K562 (cell line): Measurements from ENCODE around the gene MGAT4B. TPM values are rescaled to one million over a fixed set of nuclear protein-coding genes. Genes with fewer than 3 reads are reported as not detected.

Source experiments
- ATAC-seq: fragments of 200-7000 bp; cut with Tn5 transposase; 3 replicates; pipeline ENCODE4 v1.9.1; 2020; ENCODE audit warnings: moderate library complexity
- BruUV-seq: library from RNA; stranded (reverse); fragments of 400-500 nt; replicated peaks from 2 replicates; lab custom pipeline; 2021; lab: Mats Ljungman, UMichigan
- CTCF ChIA-PET: fragments of 300-600 bp; formaldehyde crosslinking; extraction: SDS; loops from one replicate; lab custom pipeline; 2021; ENCODE audit warnings: low intra/inter-chr PET ratio; lab: Yijun Ruan, JAX
- POLR2A ChIA-PET: fragments of 300-600, 350-650 bp; sonication (Branson Sonifier 250); formaldehyde crosslinking; extraction: SDS; loops from one replicate; lab custom pipeline; 2021; ENCODE audit warnings: antibody characterized with exemption, inconsistent platforms; lab: Yijun Ruan, JAX
- DNase-seq, 4 experiments: peaks; one replicate each; pipeline versions ENCODE4 v3.0.0 to v3.0.0-alpha.2; 2011 to 2018; ENCODE audit warnings: low spot score in 3 of 4, mixed read lengths in 3 of 4; ENCODE audit errors: extremely low read depth in 1 of 4
- FAIRE-seq: peaks from 2 replicates; lab custom pipeline; 2011; peaks lifted over from hg19 to GRCh38; lab: Jason Lieb, UNC
- H2AFZ ChIP-seq: 2 replicates; pipeline ENCODE4 v1.6.0; 2011; ENCODE audit warnings: low read depth, low read length, control low read depth, inconsistent platforms
- H3K27ac ChIP-seq: fragments of 200-600 bp; 3 replicates; pipeline ENCODE4 v1.8.0; 2011; ENCODE audit warnings: low read depth, mild to moderate bottlenecking, control low read depth, inconsistent platforms, low read length, moderate library complexity, mixed read lengths; ENCODE audit errors: extremely low read depth
- H3K27me3 ChIP-seq, 2 experiments: fragments of 300-600 bp in 1 of 2; 2 replicates in 1 of 2; 3 replicates in 1 of 2; pipeline versions ENCODE4 v1.6.0 to v1.8.0; 2011; ENCODE audit warnings: inconsistent platforms in 2 of 2, low read length in 2 of 2, mild to moderate bottlenecking in 1 of 2, mixed read lengths in 1 of 2, moderate library complexity in 1 of 2; ENCODE audit not compliant: control insufficient read depth in 2 of 2, insufficient read depth in 2 of 2
- H3K36me3 ChIP-seq: fragments of 300-600 bp; 3 replicates; pipeline ENCODE4 v1.8.0; 2011; ENCODE audit warnings: mild to moderate bottlenecking, low read length, inconsistent platforms; ENCODE audit not compliant: control insufficient read depth, insufficient read depth
- H3K4me1 ChIP-seq, 2 experiments: fragments of 200-600 bp in 1 of 2; replicated peaks in 1 of 2; 2 replicates in 1 of 2; 3 replicates in 1 of 2; pipeline versions ENCODE4 v1.5.1 to v1.8.0; 2011; ENCODE audit warnings: inconsistent platforms in 2 of 2, low read length in 2 of 2, mild to moderate bottlenecking in 1 of 2, mixed read lengths in 1 of 2, moderate library complexity in 1 of 2; ENCODE audit not compliant: control insufficient read depth in 2 of 2, insufficient read depth in 2 of 2
- H3K4me2 ChIP-seq: 2 replicates; pipeline ENCODE4 v1.6.1; 2011; ENCODE audit warnings: low read length, control low read depth, inconsistent platforms, mixed read lengths; ENCODE audit not compliant: insufficient read depth
- H3K4me3 ChIP-seq: fragments of 200-600 bp; sonication (generic), shearing (Covaris generic); 2 replicates; pipeline ENCODE4 v1.5.1; 2016; ENCODE audit warnings: control low read depth, inconsistent platforms
- H3K79me2 ChIP-seq: fragments of 200-600 bp; 3 replicates; pipeline ENCODE4 v1.8.0; 2011; ENCODE audit warnings: low read length, inconsistent platforms; ENCODE audit not compliant: control insufficient read depth, insufficient read depth
- H3K9ac ChIP-seq, 2 experiments: 2 replicates each; pipeline versions ENCODE4 v1.6.0 to v1.6.1; 2011; ENCODE audit warnings: low read depth in 2 of 2, low read length in 2 of 2, control low read depth in 1 of 2, inconsistent platforms in 1 of 2, mild to moderate bottlenecking in 1 of 2, mixed read lengths in 1 of 2; ENCODE audit not compliant: insufficient read depth in 1 of 2
- H3K9me1 ChIP-seq: one replicate; pipeline ENCODE4 v1.6.0; 2011; ENCODE audit warnings: inconsistent platforms, mild to moderate bottlenecking, low read length, moderate library complexity; ENCODE audit not compliant: control insufficient read depth, insufficient read depth
- H3K9me3 ChIP-seq: replicated peaks from 2 replicates; pipeline ENCODE4 v1.5.1; 2011; ENCODE audit warnings: low read depth, low read length, inconsistent platforms; ENCODE audit not compliant: control insufficient read depth, insufficient read depth
- H4K20me1 ChIP-seq: replicated peaks from 2 replicates; pipeline ENCODE4 v1.6.1; 2011; ENCODE audit warnings: low read length, inconsistent platforms, mixed read lengths; ENCODE audit not compliant: control insufficient read depth, insufficient read depth
- HNRNPLL ChIP-seq: fragments of 200-400 bp; formaldehyde crosslinking; IDR thresholded peaks from 2 replicates; pipeline ENCODE4 v1.6.1; 2017; ENCODE audit warnings: low read length, low read depth, mild to moderate bottlenecking; ENCODE audit not compliant: poor library complexity, severe bottlenecking
- MED1 ChIP-seq: sonication (generic); formaldehyde crosslinking; IDR thresholded peaks from 2 replicates; pipeline ENCODE4 v1.8.1; 2023; ENCODE audit warnings: missing genetic modification reagents, borderline replicate concordance
- RBM15 ChIP-seq: fragments of 200-400 bp; formaldehyde crosslinking; IDR thresholded peaks from 2 replicates; pipeline ENCODE4 v1.6.1; 2018; ENCODE audit warnings: mild to moderate bottlenecking, low read length, moderate library complexity; ENCODE audit not compliant: insufficient read depth
- ZBTB11 ChIP-seq, 3 experiments: fragments of 200-800 bp in 1 of 3; fragments of 250-450 bp in 1 of 3; fragments of 450-650 bp in 1 of 3; sonication (Bioruptor Pico) in 1 of 3; sonication (Bioruptor generic) in 1 of 3; formaldehyde crosslinking in 1 of 3; IDR thresholded peaks; 2 replicates each; pipeline versions ENCODE4 v1.6.1 to v1.8.0; 2016 to 2022; ENCODE audit warnings: mild to moderate bottlenecking in 2 of 3, missing genetic modification characterization in 2 of 3, missing compliant biosample characterization in 1 of 3, moderate library complexity in 1 of 3
- ZC3H8 ChIP-seq: fragments of 450-650 bp; IDR thresholded peaks from 2 replicates; pipeline ENCODE4 v1.6.1; 2017
- ZNF146 ChIP-seq: IDR thresholded peaks from one replicate; pipeline ENCODE4 v1.6.1; 2018; ENCODE audit warnings: missing compliant biosample characterization; ENCODE audit not compliant: unreplicated experiment
- ZNF639 ChIP-seq, 2 experiments: fragments of 200-800 bp in 1 of 2; sonication (Bioruptor generic) in 1 of 2; sonication (generic) in 1 of 2; formaldehyde crosslinking in 1 of 2; IDR thresholded peaks in 1 of 2; conservative IDR thresholded peaks in 1 of 2; 2 replicates each; pipeline versions ENCODE4 v1.5.0 to v1.6.1; 2016 to 2020; ENCODE audit warnings: missing compliant biosample characterization in 1 of 2, missing genetic modification characterization in 1 of 2, missing genetic modification reagents in 1 of 2
- WGBS: fragments of 100-300 bp; shearing (Covaris generic); methylation state at CpG from one replicate; pipeline ENCODE4 v1.1.6; 2016; ENCODE audit warnings: low coverage, mixed read lengths; ENCODE audit not compliant: insufficient coverage; ENCODE audit errors: missing lambda C conversion rate; 5-methylcytosine and 5-hydroxymethylcytosine counted together
- in situ Hi-C: fragments of 300-500 bp; cut with MboI; formaldehyde crosslinking; loops from 4 replicates; pipeline ENCODE4 v1.15.0; 2018; ENCODE audit warnings: inconsistent platforms, mixed read lengths
- intact Hi-C: fragments of 100-400 bp; cut with micrococcal nuclease; formaldehyde crosslinking; loops from 2 replicates; pipeline ENCODE4 v1.14.2; 2022
- polyA plus RNA-seq, 8 experiments: library from polyadenylated mRNA; depleted of rRNA in 4 of 8; stranded (reverse) in 5 of 8; unstranded in 3 of 8; fragments of >200 nt; fragmentation: Nextera tagmentation in 2 of 8; fragmentation: Illumina TruSeq in 1 of 8; extraction: Ambion mirVana in 2 of 8; extraction: Trizol in 1 of 8; gene quantifications; 2 replicates each; pipeline versions ENCODE4 v1.2.1 to v1.2.3, GENCODE V29; 2011 to 2014; ENCODE audit warnings: inconsistent platforms in 1 of 8, missing spikeins in 1 of 8
- total RNA-seq, 7 experiments: library from RNA; depleted of rRNA in 6 of 7; stranded (reverse); fragments of >200 nt in 6 of 7; fragmentation: Illumina TruSeq in 2 of 7; extraction: Trizol in 2 of 7; gene quantifications; 2 replicates each; pipeline versions ENCODE4 v1.2.1 to v1.2.3, GENCODE V29; 2011 to 2021; ENCODE audit warnings: low replicate concordance in 1 of 7

Gene MGAT4B
- total and polyA plus RNA-seq, 9 of the 15 experiments (the other 6 are each of a cell fraction or from before 2014, with no cell fraction given) = 0.34 to 133 (median 75.4) TPM

GRCh38 chr5:179777909-179778308 is 28.8 kb downstream of the MGAT4B start:
- H3K4me1 ChIP-seq = peaks cover 0 to 10% of the 10 kb centered on the region in 2 experiments; a peak in 1 of 5 replicates
- POLR2A ChIA-PET = interaction anchor here (0.6 to 0.8 kb wide), 3 partner anchors 10 to 569 kb away, joined by 3 read pairs; partner anchors contain the start of gene MRNIP
- FAIRE-seq (no peak), DNase-seq (no peak), ATAC-seq (no peak)
- H3K9ac ChIP-seq = no peak overlapping the region
- no peaks in the 10 kb centered on the region for H3K27me3 ChIP-seq
- H3K27ac ChIP-seq = no peak overlapping the region
- TF ChIP-seq HNRNPLL (no peak), ZBTB11 (CRISPR knock-in tag; IDR thresholded peaks at IDR 0.05) (no peak), ZC3H8 (no peak), RBM15 (no peak), ZNF146 (CRISPR knock-in tag) (no peak), MED1 (CRISPR knock-in tag) (no peak), ZNF639 (CRISPR knock-in tag; conservative IDR thresholded peaks at IDR 0.05 in 1 of 2, IDR thresholded peaks at IDR 0.05 in 1 of 2) (no peak)
- in situ Hi-C loops = no loop called here
- H3K79me2 ChIP-seq = no peaks in the 10 kb centered on the region
- no peak overlapping the region for H3K4me3 ChIP-seq
- peaks cover 59% of the 10 kb centered on the region for H3K36me3 ChIP-seq
- H3K9me1 ChIP-seq = peaks cover 8% of the 10 kb centered on the region
- CTCF ChIA-PET = no interaction called here
- H3K9me3 ChIP-seq = no peaks in the 10 kb centered on the region
- no peak overlapping the region for H3K4me2 ChIP-seq
- no peaks in the 10 kb centered on the region for H4K20me1 ChIP-seq
- intact Hi-C loops = no loop called here
- BruUV-seq = no TSS peak
- 90% methylated on average over 7 of the region's 9 CpGs for WGBS
- no peak overlapping the region for H2AFZ ChIP-seq
